Measurements from ENCODE around the gene NPLOC4.

NPLOC4 gene

DNA sequence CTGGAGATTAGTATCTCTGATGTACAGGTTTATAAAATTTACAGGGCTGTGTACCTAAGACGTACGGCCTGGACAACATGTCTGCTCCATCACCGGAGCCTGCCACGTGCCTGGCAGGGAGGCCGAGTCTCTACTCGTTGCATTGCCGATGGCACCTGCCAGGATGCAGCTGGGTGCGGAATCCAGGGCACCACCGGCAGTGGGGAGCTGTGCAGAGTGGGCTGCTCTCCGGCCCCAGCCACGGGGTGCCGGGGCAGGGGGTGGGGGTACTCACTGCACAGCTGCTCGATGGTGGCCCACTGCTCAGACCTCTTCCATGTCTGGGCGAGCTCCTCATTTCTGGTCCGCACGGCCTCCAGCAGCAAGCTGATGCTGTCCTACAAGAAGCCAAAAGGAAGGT lies 71.7 kb downstream of the NPLOC4 start:
- TF ChIP-seq SPI1 (IDR thresholded peaks at IDR 0.05; ENCODE audit: low read depth, low read length) (no peak), PAX5 (IDR thresholded peaks at IDR 0.05; ENCODE audit: insufficient read depth, low read length, severe bottlenecking) (no peak), TAF1 (IDR thresholded peaks at IDR 0.05; ENCODE audit: low read depth, low read length) (no peak), POU2F2 (IDR thresholded peaks at IDR 0.05; ENCODE audit: low read depth, low read length) (no peak), POLR2AphosphoS5 (IDR thresholded peaks at IDR 0.05; ENCODE audit: low read depth, low read length) (no peak), POLR2A (IDR thresholded peaks at IDR 0.05; ENCODE audit: low read depth, low read length) (no peak)
- DNase-seq (ENCODE audit: insufficient read length, low spot score) = no peak
- no peak for FAIRE-seq

DNA sequence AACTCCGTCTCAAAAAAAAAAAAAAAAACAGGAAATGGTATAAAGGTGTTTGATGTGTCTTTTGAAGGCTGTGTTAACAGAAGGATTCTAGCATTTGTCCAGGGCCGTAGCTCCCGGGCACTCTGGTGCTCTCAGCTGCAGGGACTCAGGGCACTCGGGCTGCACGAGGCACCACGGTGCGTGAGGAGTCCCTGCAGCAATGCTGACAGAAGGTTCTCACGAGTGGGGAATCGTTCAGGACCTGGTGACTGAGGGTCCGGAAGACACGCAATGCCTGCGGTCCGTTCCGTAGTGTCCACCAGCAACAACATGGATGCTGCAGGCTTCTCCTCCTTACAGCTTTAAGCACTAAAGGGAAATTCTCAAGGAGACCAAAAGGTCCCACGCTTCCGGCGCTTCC lies 72.1 kb downstream of the NPLOC4 start:
- FAIRE-seq = no peak
- TF ChIP-seq POLR2AphosphoS5 (IDR thresholded peaks at IDR 0.05; ENCODE audit: low read depth, low read length) = no peak
- TF ChIP-seq TAF1 (IDR thresholded peaks at IDR 0.05; ENCODE audit: low read depth, low read length) = no peak
- TF ChIP-seq POLR2A (IDR thresholded peaks at IDR 0.05; ENCODE audit: low read depth, low read length) = no peak
- no peak for TF ChIP-seq PAX5 (IDR thresholded peaks at IDR 0.05; ENCODE audit: insufficient read depth, low read length, severe bottlenecking)
- TF ChIP-seq POU2F2 (IDR thresholded peaks at IDR 0.05; ENCODE audit: low read depth, low read length) = no peak
- TF ChIP-seq SPI1 (IDR thresholded peaks at IDR 0.05; ENCODE audit: low read depth, low read length) = no peak
- DNase-seq (ENCODE audit: insufficient read length, low spot score) = no peak

- FAIRE-seq = no peak
- DNase-seq (ENCODE audit: insufficient read length, low spot score) = no peak
- TF ChIP-seq PAX5 (IDR thresholded peaks at IDR 0.05; ENCODE audit: insufficient read depth, low read length, severe bottlenecking) (no peak), POLR2AphosphoS5 (IDR thresholded peaks at IDR 0.05; ENCODE audit: low read depth, low read length) (no peak), TAF1 (IDR thresholded peaks at IDR 0.05; ENCODE audit: low read depth, low read length) (no peak), SPI1 (IDR thresholded peaks at IDR 0.05; ENCODE audit: low read depth, low read length) (no peak), POLR2A (IDR thresholded peaks at IDR 0.05; ENCODE audit: low read depth, low read length) (no peak), POU2F2 (IDR thresholded peaks at IDR 0.05; ENCODE audit: low read depth, low read length) (no peak)
These were observed 72.9 kb downstream of the NPLOC4 start for GRCh38 chr17:81563861-81564586.

GRCh38 chr17:81561494-81561885 lies 75.4 kb downstream of the NPLOC4 start:
- FAIRE-seq = peak; percentile 5
- TF ChIP-seq SPI1 (IDR thresholded peaks at IDR 0.05; ENCODE audit: low read depth, low read length) (no peak), PAX5 (IDR thresholded peaks at IDR 0.05; ENCODE audit: insufficient read depth, low read length, severe bottlenecking) (no peak), TAF1 (IDR thresholded peaks at IDR 0.05; ENCODE audit: low read depth, low read length) (no peak), POLR2A (IDR thresholded peaks at IDR 0.05; ENCODE audit: low read depth, low read length) (no peak), POLR2AphosphoS5 (IDR thresholded peaks at IDR 0.05; ENCODE audit: low read depth, low read length) (no peak), POU2F2 (IDR thresholded peaks at IDR 0.05; ENCODE audit: low read depth, low read length) (no peak)
- no peak for DNase-seq (ENCODE audit: insufficient read length, low spot score)

- no peak for DNase-seq (ENCODE audit: insufficient read length, low spot score)
- FAIRE-seq = no peak
- TF ChIP-seq POLR2AphosphoS5 (IDR thresholded peaks at IDR 0.05; ENCODE audit: low read depth, low read length) (no peak), TAF1 (IDR thresholded peaks at IDR 0.05; ENCODE audit: low read depth, low read length) (no peak), POLR2A (IDR thresholded peaks at IDR 0.05; ENCODE audit: low read depth, low read length) (no peak), SPI1 (IDR thresholded peaks at IDR 0.05; ENCODE audit: low read depth, low read length) (no peak), PAX5 (IDR thresholded peaks at IDR 0.05; ENCODE audit: insufficient read depth, low read length, severe bottlenecking) (no peak), POU2F2 (IDR thresholded peaks at IDR 0.05; ENCODE audit: low read depth, low read length) (no peak)
These were observed 77.7 kb downstream of the NPLOC4 start for GRCh38 chr17:81558941-81559806.

DNA sequence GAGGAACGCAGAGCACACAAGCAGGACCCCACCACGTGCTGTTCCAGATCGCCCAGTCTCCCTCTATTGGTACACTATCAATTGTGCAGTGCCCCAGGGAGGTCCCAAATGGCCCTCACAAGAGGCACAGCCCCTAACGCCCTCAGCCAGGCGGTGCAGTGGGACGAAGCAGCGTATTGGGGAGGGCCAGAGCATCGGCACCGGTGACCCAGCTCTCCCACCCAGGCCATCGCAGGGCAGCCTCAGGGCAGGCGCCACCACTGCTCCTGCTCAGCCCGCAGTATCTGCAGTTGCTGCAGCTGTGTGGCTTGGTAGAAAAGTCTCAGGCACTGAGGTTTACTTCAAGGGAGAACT lies 78.8 kb downstream of the NPLOC4 start:
- TF ChIP-seq POU2F2 (IDR thresholded peaks at IDR 0.05; ENCODE audit: low read depth, low read length) (no peak), SPI1 (IDR thresholded peaks at IDR 0.05; ENCODE audit: low read depth, low read length) (no peak), POLR2AphosphoS5 (IDR thresholded peaks at IDR 0.05; ENCODE audit: low read depth, low read length) (no peak), POLR2A (IDR thresholded peaks at IDR 0.05; ENCODE audit: low read depth, low read length) (no peak), PAX5 (IDR thresholded peaks at IDR 0.05; ENCODE audit: insufficient read depth, low read length, severe bottlenecking) (no peak), TAF1 (IDR thresholded peaks at IDR 0.05; ENCODE audit: low read depth, low read length) (no peak)
- no peak for FAIRE-seq

DNA sequence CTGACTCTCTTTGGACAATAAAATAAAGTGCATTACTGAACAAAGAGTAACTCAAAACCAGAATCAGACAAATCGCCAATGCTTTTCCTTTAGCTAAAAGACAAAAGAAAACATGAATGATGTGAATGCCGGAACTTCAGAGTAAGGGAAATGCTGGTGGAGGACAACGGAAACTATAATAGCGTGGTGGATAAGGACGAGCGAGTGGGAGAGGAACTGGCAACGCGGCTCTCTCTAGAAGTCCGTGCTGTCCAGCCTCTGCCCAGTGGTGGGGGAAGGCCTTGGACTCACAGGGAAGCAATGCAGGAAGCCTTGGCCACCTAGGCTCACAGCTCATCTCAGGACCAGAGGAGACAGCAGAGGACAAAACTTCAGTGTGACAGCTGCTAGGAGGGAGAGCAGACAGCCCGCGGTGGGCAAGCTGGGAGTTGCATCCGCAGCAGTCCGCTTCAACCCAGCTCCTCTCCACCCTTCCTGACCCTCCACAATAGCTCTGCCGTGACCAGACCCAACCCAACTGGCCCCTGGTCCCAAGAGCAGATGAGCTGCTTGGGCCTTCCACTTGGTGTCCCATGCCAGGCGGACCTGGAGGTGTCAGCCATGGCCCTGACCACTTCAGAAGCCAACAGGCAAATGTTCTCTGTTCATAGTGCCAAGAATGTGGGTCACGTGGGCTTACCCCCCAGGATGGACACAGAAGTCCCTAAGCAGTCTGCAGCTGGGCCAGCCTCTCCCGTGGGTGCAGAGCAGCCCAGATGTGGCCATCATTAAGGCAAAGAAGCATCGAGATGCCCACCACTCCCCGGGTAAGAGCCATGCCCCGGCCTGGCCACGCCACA lies 79.4 kb downstream of the NPLOC4 start:
- no peak for TF ChIP-seq SPI1 (IDR thresholded peaks at IDR 0.05; ENCODE audit: low read depth, low read length)
- no peak for TF ChIP-seq POLR2AphosphoS5 (IDR thresholded peaks at IDR 0.05; ENCODE audit: low read depth, low read length)
- no peak for TF ChIP-seq PAX5 (IDR thresholded peaks at IDR 0.05; ENCODE audit: insufficient read depth, low read length, severe bottlenecking)
- TF ChIP-seq TAF1 (IDR thresholded peaks at IDR 0.05; ENCODE audit: low read depth, low read length) = no peak
- no peak for TF ChIP-seq POU2F2 (IDR thresholded peaks at IDR 0.05; ENCODE audit: low read depth, low read length)
- no peak for TF ChIP-seq POLR2A (IDR thresholded peaks at IDR 0.05; ENCODE audit: low read depth, low read length)
- no peak for FAIRE-seq
- no peak for DNase-seq (ENCODE audit: insufficient read length, low spot score)

More for the DNA sequence above, 78.8 kb downstream of the NPLOC4 start:
- no peak for DNase-seq (ENCODE audit: insufficient read length, low spot score)

- FAIRE-seq (no peak), DNase-seq (ENCODE audit: insufficient read length, low spot score) (no peak)
- TF ChIP-seq POU2F2 (IDR thresholded peaks at IDR 0.05; ENCODE audit: low read depth, low read length) (no peak), TAF1 (IDR thresholded peaks at IDR 0.05; ENCODE audit: low read depth, low read length) (no peak), POLR2AphosphoS5 (IDR thresholded peaks at IDR 0.05; ENCODE audit: low read depth, low read length) (no peak), SPI1 (IDR thresholded peaks at IDR 0.05; ENCODE audit: low read depth, low read length) (no peak), PAX5 (IDR thresholded peaks at IDR 0.05; ENCODE audit: insufficient read depth, low read length, severe bottlenecking) (no peak), POLR2A (IDR thresholded peaks at IDR 0.05; ENCODE audit: low read depth, low read length) (no peak)
These were observed 80.0 kb downstream of the NPLOC4 start for GRCh38 chr17:81556863-81557262.

All from GM12891 (cell line).